ENCODE results near the gene DHRS7C. TPM values are rescaled to one million over a fixed set of nuclear protein-coding genes. Genes with fewer than 3 reads are reported as not detected.

DHRS7C gene
- polyA plus RNA-seq, 3 donors: not detected

GRCh38 chr17:9726291-9726690 lies 65.1 kb downstream of the DHRS7C start:
- H3K27me3 Mint-ChIP-seq (ENCODE audit: low read depth in 3 of 3): peaks cover 0 to 6% (median 0%) of the 10 kb centered on the region in 3 donors
- Histone ChIP-seq H4K20me1 (ENCODE audit: insufficient read depth, low read length) (no peaks in the 10 kb centered on the region), H3K4me1 (ENCODE audit: control insufficient read depth in 1 of 2, insufficient read depth in 2 of 2, low read length in 2 of 2) (peaks cover 13 to 14% of the 10 kb centered on the region in 2 donors), H3K4me3 (replicated peaks in 1 of 3; ENCODE audit: low read depth in 2 of 3, low read length in 3 of 3) (no peak overlapping the region), H3K36me3 (replicated peaks in 1 of 2; ENCODE audit: control insufficient read depth in 1 of 2, insufficient read depth in 2 of 2, low read length in 2 of 2) (no peaks in the 10 kb centered on the region), H3K27ac (ENCODE audit: low read depth in 1 of 2, low read length in 2 of 2) (no peak overlapping the region), H3K9ac (ENCODE audit: insufficient read depth, low read length, poor library complexity, severe bottlenecking) (peak overlapping the region; percentile 4), H2AFZ (ENCODE audit: insufficient read depth, low read depth, low read length, poor library complexity, severe bottlenecking) (no peak overlapping the region), H3K4me2 (replicated peaks; ENCODE audit: extremely low read depth, low read length, poor library complexity, severe bottlenecking) (no peak overlapping the region), H3K79me2 (ENCODE audit: insufficient read depth, low read length) (no peaks in the 10 kb centered on the region), H3K27me3 (ENCODE audit: control insufficient read depth in 2 of 2, insufficient read depth in 2 of 2, low read length in 2 of 2) (no peaks in the 10 kb centered on the region), H3K9me3 (replicated peaks in 1 of 2; ENCODE audit: control insufficient read depth in 1 of 2, insufficient read depth in 1 of 2, low read length in 2 of 2) (no peaks in the 10 kb centered on the region)
- peaks cover 25% of the 10 kb centered on the region for H3K4me1 Mint-ChIP-seq
- intact Hi-C loops (cut with micrococcal nuclease): no loop called here
- WGBS (ENCODE audit: insufficient coverage): 78% methylated on average over 3 of the region's 6 CpGs
- H3K36me3 Mint-ChIP-seq: no peaks in the 10 kb centered on the region
- H3K4me3 Mint-ChIP-seq: no peak overlapping the region
- H3K9me3 Mint-ChIP-seq: peaks cover 0 to under 1% (median 0%) of the 10 kb centered on the region in 7 donors
- DNase-seq: no peak
- TF ChIP-seq CTCF (IDR thresholded peaks at IDR 0.05): no peak
- no peak overlapping the region for H3K27ac Mint-ChIP-seq

DNA sequence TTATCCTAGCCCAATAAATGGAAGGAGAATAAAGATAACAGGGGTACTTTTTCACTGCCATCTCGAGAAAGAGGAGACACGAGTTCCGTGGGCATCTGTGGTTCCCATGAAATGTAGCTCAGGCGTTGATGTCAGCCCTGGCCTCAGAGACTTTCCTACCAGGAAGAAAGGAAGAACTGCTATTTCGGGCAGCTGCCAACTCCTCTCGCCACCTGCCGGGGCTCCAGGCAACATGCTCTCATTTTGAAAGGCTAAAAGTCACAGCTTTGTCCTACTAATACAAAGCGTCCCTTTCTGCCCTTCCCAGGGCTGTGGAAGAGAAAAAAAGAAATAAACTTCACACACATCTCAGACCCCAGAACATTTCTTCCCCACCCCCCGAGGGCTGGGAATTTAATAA lies 65.8 kb downstream of the DHRS7C start:
- Histone ChIP-seq H3K4me1 (ENCODE audit: control insufficient read depth in 1 of 2, insufficient read depth in 2 of 2, low read length in 2 of 2) (peaks cover 20 to 21% of the 10 kb centered on the region in 2 donors), H3K4me3 (replicated peaks in 1 of 3; ENCODE audit: low read depth in 2 of 3, low read length in 3 of 3) (no peak overlapping the region), H3K36me3 (replicated peaks in 1 of 2; ENCODE audit: control insufficient read depth in 1 of 2, insufficient read depth in 2 of 2, low read length in 2 of 2) (no peaks in the 10 kb centered on the region), H3K79me2 (ENCODE audit: insufficient read depth, low read length) (no peaks in the 10 kb centered on the region), H4K20me1 (ENCODE audit: insufficient read depth, low read length) (no peaks in the 10 kb centered on the region), H2AFZ (ENCODE audit: insufficient read depth, low read depth, low read length, poor library complexity, severe bottlenecking) (no peak overlapping the region), H3K27ac (ENCODE audit: low read depth in 1 of 2, low read length in 2 of 2) (no peak overlapping the region), H3K4me2 (replicated peaks; ENCODE audit: extremely low read depth, low read length, poor library complexity, severe bottlenecking) (no peak overlapping the region), H3K9me3 (replicated peaks in 1 of 2; ENCODE audit: control insufficient read depth in 1 of 2, insufficient read depth in 1 of 2, low read length in 2 of 2) (no peaks in the 10 kb centered on the region), H3K9ac (ENCODE audit: insufficient read depth, low read length, poor library complexity, severe bottlenecking) (peak overlapping the region; percentile 4), H3K27me3 (ENCODE audit: control insufficient read depth in 2 of 2, insufficient read depth in 2 of 2, low read length in 2 of 2) (no peaks in the 10 kb centered on the region)
- peaks cover 0 to 6% (median 0%) of the 10 kb centered on the region in 3 donors for H3K27me3 Mint-ChIP-seq (ENCODE audit: low read depth in 3 of 3)
- H3K9me3 Mint-ChIP-seq: no peaks in the 10 kb centered on the region
- intact Hi-C loops (cut with micrococcal nuclease): no loop called here
- 11% methylated on average over 5 of the region's 9 CpGs for WGBS (ENCODE audit: insufficient coverage)
- H3K4me1 Mint-ChIP-seq: peaks cover 32% of the 10 kb centered on the region
- H3K36me3 Mint-ChIP-seq: no peaks in the 10 kb centered on the region
- H3K4me3 Mint-ChIP-seq: no peak overlapping the region
- TF ChIP-seq CTCF (IDR thresholded peaks at IDR 0.05): no peak
- H3K27ac Mint-ChIP-seq: peak overlapping the region in 1 of 7 donors; percentile 6
- DNase-seq: no peak

Other genes with a start within 250 kb of the DHRS7C start
- 100 to 1,000 TPM in 2 of 3 donors, 10 to 100 TPM in 1; 44.4 to 170 (median 142) TPM for gene STX8, start 215.8 kb downstream of the DHRS7C start, polyA plus RNA-seq
- not detected for gene CFAP52, start 214.9 kb downstream of the DHRS7C start, polyA plus RNA-seq
- gene USP43, start 146.1 kb downstream of the DHRS7C start, polyA plus RNA-seq: under 1 TPM in 2 of 3 donors, not detected in 1; 0.05 to 0.57 TPM
- gene GSG1L2, start 30.5 kb upstream of the DHRS7C start, polyA plus RNA-seq: not detected
- gene GLP2R, start 34.3 kb upstream of the DHRS7C start, polyA plus RNA-seq: not detected
- gene RCVRN, start 113.7 kb upstream of the DHRS7C start, polyA plus RNA-seq: 1 to 10 TPM in 1 of 3 donors, not detected in 2; 2.5 TPM

All from CD14-positive monocyte (primary cell).